HepG2 (cell line): ENCODE measurements around the gene PRKCZ. TPM values are rescaled to one million over a fixed set of nuclear protein-coding genes. Genes with fewer than 3 reads are reported as not detected.

ENCODE experiments used
- ATAC-seq: fragments of 200-7000 bp; cut with Tn5 transposase; 3 replicates; pipeline ENCODE4 v1.9.1; 2020; ENCODE audit warnings: mild to moderate bottlenecking, moderate library complexity
- BruUV-seq: library from RNA; stranded (reverse); fragments of 400-500 nt; replicated peaks from 2 replicates; lab custom pipeline; 2021; lab: Mats Ljungman, UMichigan
- CTCF ChIA-PET: fragments of 300-600 bp; formaldehyde crosslinking; extraction: SDS; loops from one replicate; lab custom pipeline; 2021; ENCODE audit warnings: low total read pairs, inconsistent platforms, low intra/inter-chr PET ratio; lab: Yijun Ruan, JAX
- POLR2A ChIA-PET: fragments of 350-600 bp; sonication (Branson Sonifier 250); formaldehyde crosslinking; loops from one replicate; lab custom pipeline; 2020; ENCODE audit warnings: antibody characterized with exemption, inconsistent platforms; lab: Yijun Ruan, JAX
- DNase-seq: peaks from one replicate; pipeline ENCODE4 v3.0.0-alpha.2; 2015; ENCODE audit warnings: low spot score
- FAIRE-seq: peaks from 3 replicates; lab custom pipeline; 2011; peaks lifted over from hg19 to GRCh38; lab: Jason Lieb, UNC
- H2AFZ ChIP-seq: one replicate; pipeline ENCODE4 v1.6.1; 2011; ENCODE audit warnings: low read length, inconsistent platforms
- H3K27ac ChIP-seq: fragments of 300-600 bp; 3 replicates; pipeline ENCODE4 v1.8.0; 2011; ENCODE audit warnings: mixed run types, mild to moderate bottlenecking, mixed read lengths, low read length, inconsistent platforms; ENCODE audit not compliant: insufficient read depth; ENCODE audit errors: extremely low read length
- H3K27me3 ChIP-seq, 2 experiments: fragments of 200-600 bp in 1 of 2; 2 replicates in 1 of 2; 3 replicates in 1 of 2; pipeline versions ENCODE4 v1.6.0 to v1.8.0; 2011; ENCODE audit warnings: low read length in 2 of 2, mild to moderate bottlenecking in 2 of 2, moderate library complexity in 2 of 2, inconsistent platforms in 1 of 2; ENCODE audit not compliant: insufficient read depth in 2 of 2, control insufficient read depth in 1 of 2
- H3K36me3 ChIP-seq, 2 experiments: fragments of 200-600 bp in 1 of 2; replicated peaks in 1 of 2; 2 replicates in 1 of 2; 3 replicates in 1 of 2; pipeline versions ENCODE4 v1.5.1 to v1.8.0; 2011; ENCODE audit warnings: low read length in 2 of 2, inconsistent platforms in 1 of 2; ENCODE audit not compliant: insufficient read depth in 2 of 2, control insufficient read depth in 1 of 2
- H3K4me1 ChIP-seq: 2 replicates; pipeline ENCODE4 v1.5.1; 2012; ENCODE audit warnings: low read length, inconsistent platforms; ENCODE audit not compliant: insufficient read depth
- H3K4me2 ChIP-seq: 2 replicates; pipeline ENCODE4 v1.6.0; 2011; ENCODE audit warnings: low read depth, low read length, inconsistent platforms
- H3K4me3 ChIP-seq, 3 experiments: fragments of 200-600 bp in 1 of 3; sonication (generic), shearing (Covaris generic) in 1 of 3; replicated peaks in 1 of 3; 2 replicates each; pipeline ENCODE4 v1.5.1; 2011 to 2016; ENCODE audit warnings: low read length in 3 of 3, inconsistent platforms in 2 of 3, low read depth in 2 of 3, mild to moderate bottlenecking in 2 of 3, control low read depth in 1 of 3, mixed read lengths in 1 of 3; ENCODE audit not compliant: insufficient read depth in 1 of 3
- H3K79me2 ChIP-seq: one replicate; pipeline ENCODE4 v1.6.1; 2011; ENCODE audit warnings: low read length, inconsistent platforms; ENCODE audit not compliant: insufficient read depth
- H3K9ac ChIP-seq: 2 replicates; pipeline ENCODE4 v1.6.0; 2011; ENCODE audit warnings: mild to moderate bottlenecking, low read depth, low read length, inconsistent platforms; ENCODE audit not compliant: insufficient read depth
- H3K9me3 ChIP-seq: 2 replicates; pipeline ENCODE4 v1.5.1; 2012; ENCODE audit warnings: mild to moderate bottlenecking, low read length
- H4K20me1 ChIP-seq: 2 replicates; pipeline ENCODE4 v1.6.0; 2011; ENCODE audit warnings: inconsistent platforms, mild to moderate bottlenecking, low read length, moderate library complexity; ENCODE audit not compliant: insufficient read depth
- ADNP ChIP-seq: sonication (generic); formaldehyde crosslinking; IDR thresholded peaks from 2 replicates; pipeline ENCODE4 v1.4.0; 2020; ENCODE audit warnings: missing genetic modification reagents
- AGO2 ChIP-seq: fragments of 200-400 bp; formaldehyde crosslinking; optimal IDR thresholded peaks from 2 replicates; pipeline ENCODE3; 2017; ENCODE audit warnings: mild to moderate bottlenecking, low read depth, low read length, moderate library complexity
- CENPT ChIP-seq: sonication (generic); formaldehyde crosslinking; IDR thresholded peaks from 2 replicates; pipeline ENCODE4 v1.8.0; 2022; ENCODE audit warnings: low read depth, mild to moderate bottlenecking, moderate library complexity, missing genetic modification reagents
- WGBS: methylation state at CpG from one replicate; pipeline ENCODE4 v1.1.6; 2017; ENCODE audit warnings: low lambda C conversion rate; 5-methylcytosine and 5-hydroxymethylcytosine counted together
- in situ Hi-C: cut with HindIII; loops from 2 replicates; pipeline ENCODE4 v1.10.0; 2017; ENCODE audit warnings: low pct_unique_long_range_greater_than_20kb; ENCODE audit not compliant: extremely low pct_ligation_motif_present
- intact Hi-C: fragments of 100-400 bp; cut with micrococcal nuclease; formaldehyde crosslinking; loops from one replicate; pipeline ENCODE4 v1.10.0; 2022; ENCODE audit not compliant: unreplicated experiment
- polyA plus RNA-seq, 8 experiments: library from polyadenylated mRNA; depleted of rRNA in 3 of 8; stranded (reverse) in 7 of 8; unstranded in 1 of 8; fragments of >200 nt; fragmentation: Illumina TruSeq in 4 of 8; extraction: Trizol in 4 of 8; gene quantifications; 2 replicates each; pipeline versions ENCODE4 v1.2.1 to v1.2.3, GENCODE V29; 2011 to 2016; ENCODE audit warnings: low read depth in 4 of 8, missing spikeins in 1 of 8, mixed read lengths in 1 of 8; ENCODE audit not compliant: insufficient read depth in 1 of 8
- total RNA-seq, 5 experiments: library from RNA; depleted of rRNA; stranded (reverse); fragments of >200 nt; fragmentation: Illumina TruSeq; extraction: Trizol; gene quantifications; 2 replicates each; pipeline ENCODE4 v1.2.3, GENCODE V29; 2016; ENCODE audit warnings: low read depth in 1 of 5
- TF ChIP-seq, protein P1 (sequence below): sonication (generic); formaldehyde crosslinking; IDR thresholded peaks from 2 replicates; pipeline ENCODE4 v1.8.0; 2023; ENCODE audit warnings: mild to moderate bottlenecking, missing genetic modification reagents
- TF ChIP-seq, protein P2 (sequence below): fragments of 450-650 bp; IDR thresholded peaks from 2 replicates; pipeline ENCODE4 v1.6.1; 2017; ENCODE audit warnings: mild to moderate bottlenecking

Gene PRKCZ
- total and polyA plus RNA-seq, 2 of the 13 experiments (the other 11 are each of a cell fraction or from before 2014, with no cell fraction given) = 34.7 to 85.2 TPM

- H3K9me3 ChIP-seq = no peaks in the 10 kb centered on the region
- 99% methylated on average over 16 of the region's 28 CpGs for WGBS
- in situ Hi-C loops = no loop called here
- H3K27ac ChIP-seq = no peak overlapping the region
- H4K20me1 ChIP-seq = no peaks in the 10 kb centered on the region
- no peak for DNase-seq
- no TSS peak for BruUV-seq
- ChIA-PET POLR2A (no interaction called here), CTCF (no interaction called here)
- H2AFZ ChIP-seq = no peak overlapping the region
- H3K36me3 ChIP-seq = peaks cover 5 to 10% of the 10 kb centered on the region in 2 experiments; a peak in 4 of 5 replicates
- intact Hi-C loops = no loop called here
- no peak overlapping the region for H3K4me3 ChIP-seq
- H3K4me2 ChIP-seq = no peak overlapping the region
- H3K79me2 ChIP-seq = no peaks in the 10 kb centered on the region
- no peak overlapping the region for H3K9ac ChIP-seq
- TF ChIP-seq, protein P1, sequence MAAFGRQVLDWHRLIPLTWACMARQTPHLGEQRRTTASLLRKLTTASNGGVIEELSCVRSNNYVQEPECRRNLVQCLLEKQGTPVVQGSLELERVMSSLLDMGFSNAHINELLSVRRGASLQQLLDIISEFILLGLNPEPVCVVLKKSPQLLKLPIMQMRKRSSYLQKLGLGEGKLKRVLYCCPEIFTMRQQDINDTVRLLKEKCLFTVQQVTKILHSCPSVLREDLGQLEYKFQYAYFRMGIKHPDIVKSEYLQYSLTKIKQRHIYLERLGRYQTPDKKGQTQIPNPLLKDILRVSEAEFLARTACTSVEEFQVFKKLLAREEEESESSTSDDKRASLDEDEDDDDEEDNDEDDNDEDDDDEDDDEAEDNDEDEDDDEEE (CRISPR knock-in tag) = no peak
- TF ChIP-seq AGO2 (peak; percentile 24), CENPT (CRISPR knock-in tag) (no peak)
- no peaks in the 10 kb centered on the region for H3K27me3 ChIP-seq
- no peaks in the 10 kb centered on the region for H3K4me1 ChIP-seq
- no peak for ATAC-seq
- no peak for FAIRE-seq
Measured at GRCh38 chr1:2110738-2111673, 60.8 kb downstream of the PRKCZ start.

- CTCF ChIA-PET = no interaction called here
- Histone ChIP-seq H3K9ac (no peak overlapping the region), H3K79me2 (no peaks in the 10 kb centered on the region), H4K20me1 (no peaks in the 10 kb centered on the region), H3K4me2 (no peak overlapping the region), H3K27ac (no peak overlapping the region), H3K27me3 (no peaks in the 10 kb centered on the region)
- FAIRE-seq = no peak
- in situ Hi-C loops = no loop called here
- intact Hi-C loops = no loop called here
- TF ChIP-seq, protein P2, sequence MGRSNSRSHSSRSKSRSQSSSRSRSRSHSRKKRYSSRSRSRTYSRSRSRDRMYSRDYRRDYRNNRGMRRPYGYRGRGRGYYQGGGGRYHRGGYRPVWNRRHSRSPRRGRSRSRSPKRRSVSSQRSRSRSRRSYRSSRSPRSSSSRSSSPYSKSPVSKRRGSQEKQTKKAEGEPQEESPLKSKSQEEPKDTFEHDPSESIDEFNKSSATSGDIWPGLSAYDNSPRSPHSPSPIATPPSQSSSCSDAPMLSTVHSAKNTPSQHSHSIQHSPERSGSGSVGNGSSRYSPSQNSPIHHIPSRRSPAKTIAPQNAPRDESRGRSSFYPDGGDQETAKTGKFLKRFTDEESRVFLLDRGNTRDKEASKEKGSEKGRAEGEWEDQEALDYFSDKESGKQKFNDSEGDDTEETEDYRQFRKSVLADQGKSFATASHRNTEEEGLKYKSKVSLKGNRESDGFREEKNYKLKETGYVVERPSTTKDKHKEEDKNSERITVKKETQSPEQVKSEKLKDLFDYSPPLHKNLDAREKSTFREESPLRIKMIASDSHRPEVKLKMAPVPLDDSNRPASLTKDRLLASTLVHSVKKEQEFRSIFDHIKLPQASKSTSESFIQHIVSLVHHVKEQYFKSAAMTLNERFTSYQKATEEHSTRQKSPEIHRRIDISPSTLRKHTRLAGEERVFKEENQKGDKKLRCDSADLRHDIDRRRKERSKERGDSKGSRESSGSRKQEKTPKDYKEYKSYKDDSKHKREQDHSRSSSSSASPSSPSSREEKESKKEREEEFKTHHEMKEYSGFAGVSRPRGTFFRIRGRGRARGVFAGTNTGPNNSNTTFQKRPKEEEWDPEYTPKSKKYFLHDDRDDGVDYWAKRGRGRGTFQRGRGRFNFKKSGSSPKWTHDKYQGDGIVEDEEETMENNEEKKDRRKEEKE = no peak
- no peak for TF ChIP-seq ADNP (CRISPR knock-in tag)
- TF ChIP-seq, all 625 proteins: peak for 0
- H3K4me1 ChIP-seq = no peaks in the 10 kb centered on the region
- POLR2A ChIA-PET = no interaction called here
- H3K9me3 ChIP-seq = no peaks in the 10 kb centered on the region
- DNase-seq (no peak), ATAC-seq (no peak)
- H3K4me3 ChIP-seq = no peak overlapping the region
- H2AFZ ChIP-seq = no peak overlapping the region
- 89% methylated on average over 11 of the region's 15 CpGs for WGBS
- peaks cover 3 to 8% of the 10 kb centered on the region in 2 experiments; a peak in 4 of 5 replicates for H3K36me3 ChIP-seq
- no TSS peak for BruUV-seq
Measured at GRCh38 chr1:2111674-2112035, 61.4 kb downstream of the PRKCZ start.
